ENCODE results near the gene HNRNPF.

Gene HNRNPF

GRCh38 chr10:43376828-43377423 lies 32.1 kb downstream of the HNRNPF start:
- no peak for DNase-seq (ENCODE audit: low read depth)

- DNase-seq (ENCODE audit: low read depth), result no peak
Observed at GRCh38 chr10:43376046-43376635, 32.8 kb downstream of the HNRNPF start.

- DNase-seq (ENCODE audit: low read depth), result no peak
Observed at GRCh38 chr10:43375401-43376020, 33.5 kb downstream of the HNRNPF start.

- DNase-seq (ENCODE audit: low read depth), result no peak
Observed at GRCh38 chr10:43374194-43374593, 34.8 kb downstream of the HNRNPF start.

GRCh38 chr10:43373461-43373860 lies 35.5 kb downstream of the HNRNPF start:
- DNase-seq (ENCODE audit: low read depth), result no peak

GRCh38 chr10:43372765-43373361 lies 36.1 kb downstream of the HNRNPF start:
- no peak for DNase-seq (ENCODE audit: low read depth)

GRCh38 chr10:43371418-43371817 lies 37.6 kb downstream of the HNRNPF start, which contains the start of gene FXYD4:
Gene FXYD4 (plus strand): TSS chr10:43371636. CDS start chr10:43373747, 2,111 bp downstream.
- DNase-seq (ENCODE audit: low read depth), result no peak

- DNase-seq (ENCODE audit: low read depth), result no peak
Observed at GRCh38 chr10:43370671-43371215, 38.2 kb downstream of the HNRNPF start.

GRCh38 chr10:43369921-43370320 lies 39.1 kb downstream of the HNRNPF start:
- no peak for DNase-seq (ENCODE audit: low read depth)

- no peak for DNase-seq (ENCODE audit: low read depth)
Observed at GRCh38 chr10:43365001-43365400, 44.0 kb downstream of the HNRNPF start.

- DNase-seq (ENCODE audit: low read depth), result no peak
Observed at GRCh38 chr10:43362191-43362839, 46.7 kb downstream of the HNRNPF start.

- no peak for DNase-seq (ENCODE audit: low read depth)
Observed at GRCh38 chr10:43361547-43362190, 47.3 kb downstream of the HNRNPF start.

GRCh38 chr10:43360086-43360485 lies 48.9 kb downstream of the HNRNPF start:
- no peak for DNase-seq (ENCODE audit: low read depth)

GRCh38 chr10:43355749-43356371 lies 53.1 kb downstream of the HNRNPF start:
- no peak for DNase-seq (ENCODE audit: low read depth)

- no peak for DNase-seq (ENCODE audit: low read depth)
Observed at GRCh38 chr10:43354879-43355380, 54.1 kb downstream of the HNRNPF start.

GRCh38 chr10:43354330-43354635 lies 54.7 kb downstream of the HNRNPF start:
- DNase-seq (ENCODE audit: low read depth), result no peak

GRCh38 chr10:43353495-43354329 lies 55.3 kb downstream of the HNRNPF start:
- no peak for DNase-seq (ENCODE audit: low read depth)

GRCh38 chr10:43352951-43353350 lies 56.0 kb downstream of the HNRNPF start:
- DNase-seq (ENCODE audit: low read depth), result no peak

GRCh38 chr10:43351301-43351700 lies 57.7 kb downstream of the HNRNPF start:
- no peak for DNase-seq (ENCODE audit: low read depth)

- DNase-seq (ENCODE audit: low read depth), result no peak
Observed at GRCh38 chr10:43350686-43351085, 58.3 kb downstream of the HNRNPF start.

All from GM04504 (cell line).